Kidney tubule cell (primary cell): ENCODE measurements around the gene DENND1A.
A peak's percentile ranks its signal among the peaks of the same experiment; 100 is the strongest.

ENCODE experiments used
- DNase-seq: peaks from one replicate; pipeline ENCODE4 v3.0.0-alpha.2; 2018; ENCODE audit warnings: low spot score

DENND1A gene

DNA sequence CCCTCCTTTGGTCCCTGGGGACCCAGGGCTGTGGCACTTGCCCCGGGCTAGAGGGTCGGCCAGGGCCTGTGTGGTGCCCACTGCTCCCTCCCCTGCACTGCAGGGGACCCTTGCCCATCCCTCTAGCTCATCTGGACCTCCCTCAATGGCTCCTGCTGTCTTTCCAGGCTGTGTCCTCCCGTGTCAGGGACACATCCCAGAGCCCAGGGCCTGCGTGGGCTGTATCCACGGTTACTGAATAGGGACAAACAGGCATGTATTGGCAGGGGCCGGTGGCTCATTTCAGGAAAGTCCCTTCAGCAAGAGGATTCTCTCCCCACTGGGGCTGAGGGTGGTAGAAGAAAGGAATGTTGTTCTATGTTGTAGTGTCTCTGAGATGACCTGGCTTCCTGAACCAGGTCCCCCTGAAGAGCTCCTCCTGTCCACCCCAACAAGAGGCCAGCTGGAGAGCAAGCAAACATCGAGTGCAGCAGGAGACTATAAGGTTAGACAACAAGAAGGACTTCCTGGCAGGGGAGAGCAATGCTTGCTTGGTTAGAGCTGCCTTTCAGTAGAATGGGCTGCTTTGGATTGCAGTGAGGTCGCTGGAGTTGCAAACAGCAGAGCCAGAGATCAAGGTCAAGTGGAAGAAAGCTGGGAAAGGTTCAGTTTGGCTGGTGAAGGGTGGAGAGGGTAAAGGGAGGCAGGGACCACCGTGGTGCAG, 575.0 kb downstream of the DENND1A start:
- peak; percentile 46 for DNase-seq

DNA sequence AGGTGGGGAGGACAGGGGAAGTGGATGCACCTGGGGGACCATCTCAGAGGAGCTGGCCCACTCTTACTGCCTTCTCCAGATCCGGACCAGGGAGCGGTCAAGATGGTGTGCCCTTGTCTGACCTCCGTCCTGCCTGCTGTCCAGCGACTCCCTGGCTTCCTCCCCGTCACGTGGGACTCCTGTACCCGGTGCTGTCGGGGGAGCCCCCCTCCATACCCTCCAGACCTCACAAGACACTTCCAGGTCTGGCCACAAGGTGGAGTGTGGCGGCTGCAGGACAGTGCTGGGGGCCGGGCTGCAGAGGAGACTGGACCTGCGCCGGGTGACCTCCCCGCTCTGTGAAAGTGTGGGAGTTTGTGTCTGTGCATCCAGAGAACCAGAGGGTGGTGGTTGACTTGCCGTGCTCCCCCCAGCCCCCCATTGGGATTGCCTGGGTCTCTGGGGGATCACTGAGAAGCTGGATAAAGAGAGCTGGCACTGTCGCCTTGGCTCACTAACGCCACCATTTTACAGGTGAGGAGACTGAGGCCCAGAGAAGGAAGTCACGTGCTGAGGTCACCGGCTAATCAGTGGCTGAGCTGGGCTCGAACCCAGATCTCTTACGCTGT, 575.8 kb downstream of the DENND1A start:
- DNase-seq = peak; percentile 62

DNA sequence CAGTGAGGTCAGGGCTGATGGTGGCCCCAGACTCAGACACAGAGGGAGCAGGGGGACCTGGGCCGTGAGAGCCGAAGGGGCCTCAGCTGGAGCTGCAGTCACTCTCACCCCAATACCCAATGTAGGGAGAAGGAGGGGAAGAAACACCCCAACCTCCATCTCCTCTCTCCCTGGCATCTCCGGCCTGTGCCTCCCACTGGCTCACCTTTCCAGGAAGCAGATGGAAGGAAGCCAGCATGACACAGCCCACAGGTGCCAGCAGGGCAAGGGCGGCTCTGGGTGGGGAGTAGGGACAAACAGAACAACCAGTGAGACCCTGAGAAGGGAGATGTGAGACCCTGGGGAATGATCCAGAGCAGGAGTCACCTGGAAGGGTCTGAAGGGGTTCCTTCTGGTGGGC, 576.9 kb downstream of the DENND1A start:
- DNase-seq = no peak

DNA sequence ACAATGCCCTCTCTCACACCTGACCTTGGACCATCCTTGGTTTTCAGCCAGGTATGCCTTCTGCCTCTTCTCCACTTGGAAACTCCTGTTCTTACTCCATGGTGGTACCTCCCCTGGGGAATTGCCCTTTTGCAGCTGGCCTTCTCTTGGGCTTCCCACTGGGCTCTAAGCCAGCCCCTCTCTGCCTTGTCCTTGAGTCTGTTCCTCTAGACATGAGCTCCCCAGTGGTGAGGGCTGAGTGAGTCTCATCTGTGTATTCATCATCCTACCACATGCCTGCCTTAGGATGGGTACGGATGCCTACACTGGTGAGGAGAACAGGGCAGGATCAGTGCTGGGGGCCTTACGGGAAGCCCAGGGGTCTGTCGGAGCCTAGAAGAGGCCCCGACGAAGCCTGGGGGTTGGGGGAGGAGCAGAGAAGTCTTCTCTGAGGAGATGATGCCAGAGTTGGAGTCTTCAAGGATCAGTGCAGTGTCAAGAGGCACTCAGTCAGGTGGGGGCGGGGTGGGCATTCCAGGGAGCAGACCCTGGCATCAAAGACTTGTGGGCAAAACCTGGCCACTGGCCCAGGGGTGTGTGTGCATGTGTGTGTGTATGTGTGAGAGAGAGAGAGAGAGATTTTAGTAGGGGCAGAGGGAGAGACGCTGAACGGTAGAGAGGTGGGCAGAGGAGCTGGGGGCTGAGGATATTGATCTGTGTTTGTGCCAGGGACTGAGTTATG, 579.2 kb downstream of the DENND1A start:
- DNase-seq = peak; percentile 17

DNA sequence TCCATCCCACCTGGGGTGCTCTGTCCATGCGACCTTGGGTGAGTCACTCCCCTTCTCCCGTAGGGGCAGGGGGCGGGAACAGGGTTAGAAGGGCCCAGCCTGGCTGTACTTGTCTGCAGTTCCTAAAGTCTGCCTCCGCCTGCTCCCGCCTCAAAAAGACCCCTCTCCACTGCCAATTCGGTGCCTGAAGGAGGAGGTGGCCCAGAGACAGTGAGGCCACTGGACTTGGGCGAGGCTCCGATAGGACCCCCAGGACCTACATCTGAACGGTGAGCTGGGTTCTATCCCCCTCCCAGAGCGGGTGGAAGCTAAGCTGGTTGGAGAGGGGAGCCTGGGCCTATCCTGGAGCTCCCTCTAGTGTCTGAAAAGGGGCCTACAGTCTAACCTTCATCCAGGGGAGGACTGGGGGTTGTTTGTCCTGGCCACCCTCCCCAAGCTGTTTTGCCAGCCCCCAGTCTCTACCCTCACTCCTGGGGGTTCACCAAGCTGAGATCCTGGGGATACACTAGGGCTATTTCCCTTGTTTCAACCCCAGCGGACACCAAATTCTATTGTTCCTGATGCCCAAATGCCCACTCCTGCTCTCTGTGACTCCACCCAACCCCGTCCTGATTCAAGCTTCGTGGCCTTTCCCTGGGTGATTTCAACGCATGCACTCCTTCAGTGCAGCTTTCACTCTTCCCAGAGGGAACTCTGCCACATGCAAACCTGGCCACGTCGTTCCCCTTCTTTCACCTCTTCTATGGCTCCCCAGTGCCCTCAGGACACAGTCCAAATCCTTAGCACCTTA, 580.0 kb downstream of the DENND1A start:
- peak; percentile 53 for DNase-seq

DNA sequence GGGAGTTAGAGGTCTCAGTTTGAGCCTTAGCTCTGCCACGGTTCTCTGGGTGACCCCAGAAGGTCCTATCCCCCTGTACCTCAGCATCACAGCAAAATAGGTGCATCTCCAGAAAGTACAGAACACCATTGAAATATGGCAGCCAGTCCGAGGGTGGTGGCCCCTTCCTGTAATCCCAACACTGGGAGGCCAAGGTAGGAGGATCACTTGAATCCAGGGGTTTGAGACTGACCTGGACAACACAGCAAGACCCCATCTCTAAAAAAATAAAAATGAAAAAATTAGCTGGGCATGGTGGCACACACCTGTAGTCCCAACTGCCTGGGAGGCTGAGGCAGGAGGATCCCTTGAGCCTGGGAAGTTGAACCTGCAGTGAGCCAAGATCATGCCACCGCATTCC, 580.9 kb downstream of the DENND1A start:
- no peak for DNase-seq

DNA sequence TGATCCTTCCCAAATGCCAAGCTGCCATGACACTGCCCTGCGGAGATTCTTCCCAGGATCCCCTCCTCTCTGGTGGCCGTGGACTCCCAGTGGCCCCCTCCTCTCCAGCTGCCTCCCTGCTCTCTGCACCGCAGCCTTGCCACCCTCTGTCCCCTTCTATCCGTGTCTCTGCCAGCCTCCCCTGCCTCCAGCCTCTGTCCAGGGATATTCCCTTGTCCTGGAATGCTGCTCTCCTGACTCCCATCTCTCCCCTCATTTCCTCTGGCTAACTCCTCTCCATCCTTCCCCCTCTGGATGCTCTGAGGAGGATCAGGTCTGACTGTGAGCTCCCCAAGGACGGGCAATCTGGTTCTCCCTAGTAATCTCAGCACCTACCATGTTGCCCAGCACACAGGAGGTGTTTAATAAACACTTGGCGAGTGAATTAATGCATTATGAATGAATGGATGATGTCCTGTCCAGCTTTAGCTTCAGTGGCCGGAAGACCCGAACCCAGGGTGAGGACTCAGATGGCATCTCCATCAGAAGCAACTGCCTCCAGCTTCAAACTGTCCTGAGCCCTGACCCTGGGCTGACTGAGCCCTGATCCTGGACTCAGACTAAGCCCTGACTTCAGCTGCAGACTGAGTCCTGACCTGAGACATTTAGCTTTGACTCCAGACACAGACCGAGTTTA, 581.5 kb downstream of the DENND1A start:
- DNase-seq = no peak

DNA sequence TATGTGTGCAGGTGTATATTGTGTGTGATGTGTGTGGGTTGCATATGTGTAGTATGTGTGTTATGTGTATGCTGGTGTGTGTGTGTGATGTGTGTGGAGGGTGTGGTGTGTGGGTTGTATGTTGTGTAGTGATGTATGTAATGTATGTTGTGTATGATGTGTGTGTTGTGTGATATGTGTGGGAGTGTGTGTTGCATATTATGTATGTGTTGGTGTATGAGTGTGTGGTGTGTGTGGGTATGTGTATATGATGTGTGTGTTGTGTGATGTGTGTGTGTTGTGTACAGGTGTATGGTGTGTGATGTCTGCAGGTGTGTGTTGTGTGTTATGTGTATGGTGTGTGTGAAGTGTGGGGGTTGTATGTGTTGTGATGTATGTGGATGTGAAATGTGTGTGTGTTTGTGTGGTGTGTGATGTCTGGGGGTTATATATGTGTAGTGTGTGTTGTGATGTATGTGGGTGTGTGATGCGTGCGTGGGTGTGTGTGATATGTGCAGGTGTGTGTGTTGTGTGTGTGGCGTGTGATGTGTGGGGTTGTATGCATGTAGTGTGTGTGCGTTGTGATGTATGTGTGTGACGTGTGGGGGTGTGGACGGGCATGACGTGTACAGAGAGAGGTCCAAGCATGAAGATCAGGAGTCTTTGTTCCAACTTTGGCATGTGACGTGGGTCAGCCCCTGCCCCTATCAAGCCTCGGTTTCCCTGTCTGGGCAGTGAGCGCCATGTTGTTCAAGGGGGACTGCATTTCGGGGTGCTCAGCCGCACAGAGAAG, 582.5 kb downstream of the DENND1A start:
- DNase-seq = no peak

DNA sequence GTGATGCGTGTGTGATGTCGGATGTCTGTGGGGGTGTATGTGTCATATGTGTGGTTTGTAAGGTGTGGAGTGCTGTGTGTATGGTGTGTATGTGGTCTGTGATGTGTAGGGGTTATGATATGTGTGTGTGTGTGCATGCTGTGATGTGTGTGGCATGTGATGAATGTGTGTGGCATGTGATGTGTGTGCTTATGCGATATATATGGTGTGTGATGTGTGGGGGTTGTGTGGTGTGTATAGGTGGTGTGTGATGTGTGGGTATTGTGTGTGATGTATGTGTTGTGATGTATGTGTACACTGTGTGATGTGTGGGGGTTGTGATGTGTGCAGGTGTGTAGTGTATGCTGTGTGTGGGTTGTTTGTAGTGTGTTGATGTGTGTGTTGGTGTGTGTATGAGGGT, 583.1 kb downstream of the DENND1A start:
- no peak for DNase-seq

DNA sequence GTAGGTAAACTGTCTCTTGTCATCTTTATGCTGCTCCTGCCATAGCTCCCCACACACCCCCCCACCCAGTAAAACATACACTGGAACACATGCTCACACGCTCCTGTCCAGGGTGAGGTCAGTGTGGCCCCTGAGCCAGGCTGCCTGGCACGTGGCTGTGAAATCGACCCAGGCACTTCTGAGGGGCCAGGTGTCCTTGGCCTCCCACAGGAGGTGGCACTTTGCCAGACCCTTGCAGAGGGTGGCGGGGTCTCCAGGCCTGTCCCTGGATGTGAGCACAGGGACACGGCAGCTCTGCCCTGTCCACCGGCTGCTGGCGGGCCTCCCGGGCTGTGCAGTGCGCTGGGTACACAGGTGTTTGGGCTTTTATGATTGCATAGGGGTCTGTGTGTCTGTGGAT, 583.9 kb downstream of the DENND1A start:
- DNase-seq = no peak

DNA sequence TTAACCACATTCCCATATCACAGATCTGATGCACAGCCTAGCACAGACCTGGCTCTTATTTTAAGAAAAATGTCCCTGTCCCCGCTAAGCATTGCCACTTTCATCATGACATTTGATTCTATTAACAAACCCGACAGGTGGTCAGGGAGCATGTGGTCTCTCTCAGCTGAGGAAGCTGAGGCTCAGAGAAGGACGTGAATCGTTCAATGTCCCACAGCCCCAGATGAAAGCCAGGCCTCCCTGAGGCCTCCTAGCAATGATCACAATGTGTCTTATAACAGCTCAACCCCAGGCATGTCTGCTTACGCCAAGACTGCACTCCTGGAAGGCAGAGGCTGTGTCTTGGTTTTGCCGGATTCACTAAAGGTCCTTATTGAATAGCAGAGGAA, 584.4 kb downstream of the DENND1A start:
- DNase-seq = no peak

DNA sequence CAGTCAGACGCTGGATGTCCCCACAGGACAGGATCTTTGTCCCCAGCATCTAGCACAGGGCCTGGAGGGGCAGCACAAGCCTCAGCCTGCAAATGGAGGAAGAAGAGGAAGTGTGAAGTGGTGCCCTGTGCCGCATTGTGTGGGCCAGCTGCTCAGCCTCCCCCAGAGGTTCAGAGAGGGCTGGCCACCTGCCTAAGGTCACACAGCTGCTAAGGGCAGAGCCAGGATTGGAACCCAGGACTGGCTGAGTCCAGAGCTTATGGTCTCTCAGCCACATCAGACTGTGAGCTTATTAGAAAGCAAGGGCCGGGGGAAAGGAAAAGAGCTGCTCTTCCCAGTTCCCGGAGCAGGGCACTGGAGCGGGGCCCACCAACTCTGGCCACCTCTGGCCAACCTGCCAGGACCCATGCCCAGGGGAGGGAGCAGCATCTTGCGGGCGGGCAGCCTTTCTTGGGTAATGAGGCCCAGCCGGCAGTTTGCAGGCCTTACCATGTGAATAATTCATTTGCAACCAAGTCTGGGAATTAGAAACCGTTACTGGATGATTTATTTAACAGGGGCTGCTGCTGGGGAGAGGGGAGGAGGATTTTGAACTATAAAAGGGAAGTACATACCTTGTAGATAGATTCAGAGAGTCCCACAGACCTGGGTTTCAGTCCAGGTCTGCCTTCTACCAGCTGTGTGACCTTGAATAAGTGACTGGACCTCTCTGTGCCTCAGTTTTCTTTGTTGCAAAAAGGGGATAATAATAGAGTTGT, 585.6 kb downstream of the DENND1A start:
- no peak for DNase-seq

DNA sequence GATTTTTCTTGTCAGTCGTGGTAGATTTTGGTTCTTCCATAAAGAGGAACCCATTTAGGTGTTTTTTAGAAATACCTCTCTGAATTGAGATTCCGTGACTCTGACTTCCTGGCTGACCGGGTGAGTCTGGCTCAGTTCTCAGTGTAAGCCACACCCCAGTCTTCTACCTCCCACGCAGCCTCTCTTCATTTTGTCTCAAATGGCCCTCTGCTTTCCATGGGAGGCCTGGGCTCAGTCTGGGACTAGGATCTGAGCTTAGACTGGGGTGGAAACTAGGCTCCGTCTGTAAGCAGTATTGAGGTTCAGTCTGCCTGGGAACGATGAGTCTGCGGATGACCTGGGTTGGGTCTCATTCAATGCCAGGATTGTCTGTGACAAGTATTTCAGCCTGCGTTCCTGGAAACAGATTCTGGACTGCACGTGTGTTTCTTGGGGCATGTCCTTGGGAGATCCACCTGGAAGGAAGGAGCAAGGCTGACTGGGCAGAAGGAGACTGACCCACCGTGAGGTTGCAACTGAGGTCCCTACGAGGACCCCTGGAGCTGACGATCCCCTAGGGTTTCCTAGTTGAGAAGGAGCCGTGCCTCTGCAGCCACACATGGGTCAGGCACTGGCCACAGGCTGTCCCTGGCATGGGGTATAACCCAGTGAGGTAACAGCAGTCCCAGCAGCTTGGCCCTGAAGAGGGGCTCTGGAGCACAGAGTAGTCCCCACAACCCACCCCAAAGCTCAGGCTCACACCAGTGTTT, 586.3 kb downstream of the DENND1A start:
- no peak for DNase-seq

DNA sequence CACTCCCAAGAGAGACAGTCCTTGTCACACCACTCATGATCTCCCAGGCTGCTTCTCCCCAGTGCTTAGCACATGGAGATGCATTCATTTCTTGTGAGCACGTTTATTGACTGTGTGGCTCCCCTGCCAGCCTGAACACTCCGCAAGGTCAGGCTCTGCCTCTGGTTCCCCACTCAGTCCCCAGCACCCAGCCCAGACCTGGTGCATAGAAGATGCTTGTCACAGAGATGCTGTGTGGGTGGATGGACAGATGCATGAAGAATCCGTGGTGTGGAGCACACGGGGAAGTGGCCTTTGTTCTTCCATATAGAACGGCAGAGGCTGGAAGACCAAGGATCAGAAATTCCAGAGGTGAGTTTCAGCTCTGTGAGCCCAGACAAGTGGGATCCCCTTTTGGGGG, 587.7 kb downstream of the DENND1A start:
- DNase-seq = no peak

DNA sequence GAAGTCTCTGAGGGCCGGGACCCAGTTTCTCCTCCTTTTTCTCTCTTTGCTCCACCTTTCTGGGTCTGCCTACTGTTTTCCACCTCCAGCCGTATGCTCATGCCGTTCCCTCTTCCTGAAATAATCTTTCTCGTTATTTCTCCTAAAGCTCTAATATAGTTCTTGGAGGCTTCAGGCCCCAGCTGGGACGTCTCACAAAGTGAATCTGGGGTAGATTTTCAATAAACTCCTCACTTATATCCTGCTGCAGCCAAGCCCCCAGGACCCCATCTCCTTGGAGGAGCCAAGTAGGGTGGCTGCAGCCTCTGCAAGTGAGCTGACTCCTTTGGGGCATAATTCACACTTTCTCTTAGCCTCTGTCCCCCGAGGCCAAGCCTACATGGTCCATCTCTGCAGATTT, 588.1 kb downstream of the DENND1A start:
- no peak for DNase-seq

DNA sequence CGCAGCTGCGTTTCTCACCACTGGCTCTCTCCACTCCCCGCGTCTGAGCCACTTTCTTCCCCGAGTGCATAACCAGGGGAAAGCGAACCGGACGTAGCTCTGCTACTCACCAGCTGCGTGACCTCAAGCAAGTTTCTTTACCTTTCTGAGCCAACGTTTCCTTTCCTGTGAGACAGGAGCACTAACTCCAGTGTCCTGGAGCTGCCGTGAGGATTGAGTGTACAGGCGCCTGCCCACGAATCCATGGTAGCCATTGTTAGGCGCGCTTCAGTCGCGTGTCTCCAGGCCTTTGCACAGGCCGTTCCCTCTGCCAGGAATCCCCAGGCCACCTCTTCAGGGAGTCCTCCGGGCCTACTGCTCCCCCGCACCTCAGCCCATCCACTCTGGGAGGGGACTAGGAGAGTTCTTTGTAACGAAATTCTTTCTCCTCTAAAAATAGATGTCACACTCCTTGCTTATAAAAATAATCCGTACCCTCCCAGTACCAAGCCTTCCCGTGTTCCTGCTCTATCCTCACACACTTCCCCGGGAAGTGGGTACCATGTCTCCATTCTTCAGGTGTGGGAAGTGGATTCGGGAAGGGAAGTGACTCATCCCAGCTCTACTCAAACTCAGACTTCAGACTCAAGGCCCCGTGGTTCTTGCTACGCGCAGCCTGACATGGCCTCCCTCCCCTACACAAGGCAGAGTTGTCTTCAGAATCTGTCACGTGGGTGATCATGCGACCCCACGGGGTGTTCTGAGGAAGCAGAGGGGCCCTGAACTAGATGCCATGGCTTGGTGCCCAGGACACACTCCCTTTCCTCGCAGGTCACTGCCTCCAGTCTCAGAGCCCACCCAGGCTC, 590.0 kb downstream of the DENND1A start:
- DNase-seq = peak; percentile 47

DNA sequence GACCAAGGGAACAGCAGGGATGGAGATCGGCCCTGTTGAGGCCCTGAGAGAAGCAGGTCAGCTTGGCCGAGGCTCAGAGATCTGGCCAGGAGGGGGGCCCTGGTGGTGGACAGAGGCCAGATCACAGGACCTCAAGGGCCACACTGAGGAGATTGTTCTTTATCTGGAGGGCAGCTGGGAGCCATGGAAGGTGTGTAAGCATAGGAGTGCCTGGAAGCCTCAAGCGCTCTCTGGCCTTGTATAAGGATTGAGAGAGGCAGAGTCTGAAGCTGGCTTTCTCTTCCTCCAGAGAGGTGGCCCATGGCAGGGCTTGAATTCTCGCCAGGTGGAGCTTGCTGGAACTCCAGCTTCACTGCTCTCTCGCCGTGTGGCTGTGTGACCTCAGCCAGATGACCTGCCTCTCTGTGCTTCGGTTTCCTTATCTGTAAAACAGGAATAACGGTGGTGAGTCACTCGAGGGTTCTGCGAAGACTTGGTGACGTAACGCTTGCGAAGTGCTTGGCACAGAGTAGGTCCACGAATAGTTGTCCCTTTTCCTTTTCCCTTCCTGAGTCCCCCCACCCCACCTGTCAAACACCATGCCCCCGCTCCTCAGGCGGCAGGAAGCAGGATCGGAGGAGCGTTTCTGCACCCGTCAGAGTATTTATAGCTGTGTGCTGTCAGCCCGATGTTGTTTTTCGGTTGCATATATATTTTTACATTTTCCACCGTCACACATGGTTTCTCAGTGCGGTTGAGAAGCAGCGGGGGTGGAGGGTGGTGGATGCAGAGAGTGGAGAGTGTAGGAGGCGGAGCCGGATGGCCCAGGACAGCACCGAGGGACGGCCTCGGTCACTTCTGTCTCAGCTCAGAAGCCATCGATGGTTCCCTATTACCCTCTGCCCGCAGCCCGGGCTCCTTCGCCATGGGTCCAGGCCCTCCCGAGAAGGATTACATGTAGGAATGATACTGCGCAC, 590.9 kb downstream of the DENND1A start:
- no peak for DNase-seq

DNA sequence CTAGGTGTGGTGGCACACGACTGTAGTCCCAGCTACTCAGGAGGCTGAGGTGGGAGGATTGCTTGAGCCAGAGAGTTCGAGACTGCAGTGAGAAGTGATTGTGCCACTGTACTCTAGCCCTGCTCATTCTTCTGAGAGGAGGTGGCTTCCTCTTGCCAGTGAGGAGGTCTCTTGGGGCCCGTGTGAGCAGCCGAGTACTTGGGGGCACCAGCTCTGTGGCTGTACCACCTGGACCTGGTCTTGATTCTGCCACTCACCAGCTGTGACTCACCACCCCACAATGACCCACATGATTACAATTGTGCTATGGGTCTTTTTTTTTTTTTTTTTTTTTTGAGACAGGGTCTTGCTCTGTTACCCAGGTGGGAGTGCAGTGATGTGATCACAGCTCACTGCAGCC, 592.0 kb downstream of the DENND1A start:
- no peak for DNase-seq
